ENCODE results near the gene TRIM41.

DNA sequence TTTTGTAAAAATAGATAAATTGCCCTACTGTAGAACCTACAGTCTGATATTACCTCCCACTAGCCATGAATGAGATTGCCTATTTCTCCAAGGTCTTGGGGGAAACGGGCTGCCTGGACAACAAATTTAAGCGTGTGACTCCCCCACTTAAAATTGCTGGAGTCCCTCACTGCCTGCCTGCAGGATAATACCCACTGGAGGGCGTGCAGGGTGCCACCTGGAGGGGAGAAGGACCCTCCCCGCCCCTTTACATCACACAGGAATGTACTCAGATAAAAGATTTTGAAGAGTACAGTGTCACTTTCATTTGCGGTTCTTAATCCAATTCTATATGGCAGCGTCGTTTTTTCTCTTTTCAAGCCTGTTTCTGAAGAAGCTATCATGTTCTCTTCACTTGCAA is 11.9 kb upstream of the TRIM41 start:
- TF ChIP-seq GATA2 (IDR thresholded peaks at IDR 0.05; ENCODE audit: low read depth, low read length) (no peak), GATA3 (IDR thresholded peaks at IDR 0.05; ENCODE audit: low read depth, low read length) (no peak)

Measured in SH-SY5Y (cell line).